Astrocyte (in vitro differentiated cells and primary cell): Measurements from ENCODE around the gene OVOL3. TPM values are rescaled to one million over a fixed set of nuclear protein-coding genes. Genes with fewer than 3 reads are reported as not detected.
"Not testable (repeated sequence)": the region's sequence is repeated elsewhere in the genome, so short reads cannot be mapped to it uniquely, and the experiment has no call there.

Source experiments
- DNase-seq: peaks from one replicate; pipeline ENCODE4 v3.0.0-alpha.2; 2010; ENCODE audit warnings: low read depth
- FAIRE-seq: peaks from 2 replicates; lab custom pipeline; 2011; peaks lifted over from hg19 to GRCh38; lab: Jason Lieb, UNC
- H2AFZ ChIP-seq: 2 replicates; pipeline ENCODE4 v1.6.0; 2012; ENCODE audit warnings: low read depth, low read length, inconsistent platforms
- H3K27ac ChIP-seq: 2 replicates; pipeline ENCODE4 v1.5.1; 2011; ENCODE audit warnings: low read depth, low read length, inconsistent platforms
- H3K27me3 ChIP-seq: 2 replicates; pipeline ENCODE4 v1.6.0; 2011; ENCODE audit warnings: low read length, inconsistent platforms; ENCODE audit not compliant: insufficient read depth
- H3K36me3 ChIP-seq: 2 replicates; pipeline ENCODE4 v1.5.1; 2011; ENCODE audit warnings: low read length, inconsistent platforms; ENCODE audit not compliant: insufficient read depth
- H3K4me1 ChIP-seq: 2 replicates; pipeline ENCODE4 v1.5.1; 2011; ENCODE audit warnings: low read length, inconsistent platforms; ENCODE audit not compliant: insufficient read depth
- H3K4me2 ChIP-seq: 2 replicates; pipeline ENCODE4 v1.6.0; 2012; ENCODE audit warnings: low read length, inconsistent platforms
- H3K4me3 ChIP-seq: 2 replicates; pipeline ENCODE4 v1.5.1; 2011; ENCODE audit warnings: low read depth, mild to moderate bottlenecking, low read length, inconsistent platforms; ENCODE audit not compliant: insufficient read depth
- H3K79me2 ChIP-seq: 2 replicates; pipeline ENCODE4 v1.6.0; 2012; ENCODE audit warnings: mild to moderate bottlenecking, low read length, inconsistent platforms; ENCODE audit not compliant: insufficient read depth
- H3K9ac ChIP-seq: 2 replicates; pipeline ENCODE4 v1.6.0; 2012; ENCODE audit warnings: mild to moderate bottlenecking, low read length, inconsistent platforms
- H3K9me3 ChIP-seq: 2 replicates; pipeline ENCODE4 v1.5.1; 2012; ENCODE audit warnings: low read depth, mild to moderate bottlenecking, low read length, inconsistent platforms; ENCODE audit not compliant: insufficient read depth
- H4K20me1 ChIP-seq: 2 replicates; pipeline ENCODE4 v1.6.0; 2012; ENCODE audit warnings: low read length, inconsistent platforms; ENCODE audit not compliant: insufficient read depth
- H3K27ac Mint-ChIP-seq: one replicate; pipeline ENCODE4 v1.8.0; 2021; ENCODE audit warnings: mild to moderate bottlenecking, mixed read lengths; ENCODE audit not compliant: unreplicated experiment
- H3K27me3 Mint-ChIP-seq: one replicate; pipeline ENCODE4 v1.8.0; 2021; ENCODE audit warnings: low read depth, mixed read lengths; ENCODE audit not compliant: unreplicated experiment
- H3K36me3 Mint-ChIP-seq: one replicate; pipeline ENCODE4 v1.8.0; 2021; ENCODE audit warnings: low read depth, mixed read lengths; ENCODE audit not compliant: unreplicated experiment
- H3K4me1 Mint-ChIP-seq: one replicate; pipeline ENCODE4 v1.8.0; 2021; ENCODE audit warnings: low read depth, mixed read lengths; ENCODE audit not compliant: unreplicated experiment
- H3K4me3 Mint-ChIP-seq: one replicate; pipeline ENCODE4 v1.8.0; 2021; ENCODE audit warnings: mild to moderate bottlenecking, moderate library complexity, mixed read lengths; ENCODE audit not compliant: unreplicated experiment
- H3K9me3 Mint-ChIP-seq: one replicate; pipeline ENCODE4 v1.8.0; 2021; ENCODE audit warnings: mild to moderate bottlenecking, mixed read lengths; ENCODE audit not compliant: unreplicated experiment
- CTCF ChIP-seq: IDR thresholded peaks from 2 replicates; pipeline ENCODE4 v1.5.1; 2011; ENCODE audit warnings: low read depth, mild to moderate bottlenecking, inconsistent platforms, low read length, moderate library complexity; ENCODE audit not compliant: insufficient read depth
- EZH2 ChIP-seq: IDR thresholded peaks from 2 replicates; pipeline ENCODE4 v1.6.1; 2012; ENCODE audit warnings: mild to moderate bottlenecking, low read length, inconsistent platforms; ENCODE audit not compliant: insufficient read depth
- total RNA-seq: library from RNA; stranded (reverse); gene quantifications from 2 replicates; pipeline ENCODE4 v1.2.1, GENCODE V29; 2021

The OVOL3 gene
- total RNA-seq, 1 donor from 2014 or later = not detected

GRCh38 chr19:36128392-36128736 is 17.4 kb downstream of the OVOL3 start:
- Mint-ChIP-seq H3K9me3 (no peaks in the 10 kb centered on the region), H3K4me3 (peak overlapping the region; percentile 88), H3K27ac (peak overlapping the region; percentile 93), H3K36me3 (peaks cover 8% of the 10 kb centered on the region), H3K4me1 (no peaks in the 10 kb centered on the region), H3K27me3 (peaks cover 2% of the 10 kb centered on the region)
- DNase-seq = no peak
- Histone ChIP-seq H4K20me1 (no peaks in the 10 kb centered on the region), H3K9me3 (no peaks in the 10 kb centered on the region), H3K9ac (peak overlapping the region; percentile 77), H3K79me2 (no peaks in the 10 kb centered on the region), H3K4me2 (peak overlapping the region; percentile 85), H3K27ac (peak overlapping the region; percentile 62), H2AFZ (peak overlapping the region; percentile 72), H3K4me3 (peak overlapping the region; percentile 56), H3K36me3 (peaks cover 3% of the 10 kb centered on the region), H3K4me1 (peaks cover 3% of the 10 kb centered on the region), H3K27me3 (no peaks in the 10 kb centered on the region)
- no peak for FAIRE-seq
- no peak for TF ChIP-seq EZH2
- no peak for TF ChIP-seq CTCF

- not testable (repeated sequence) for H3K4me2 ChIP-seq, H3K9me3 Mint-ChIP-seq, H4K20me1 ChIP-seq, H3K27ac Mint-ChIP-seq, H3K79me2 ChIP-seq, H3K4me1 ChIP-seq, H3K9me3 ChIP-seq, H3K27ac ChIP-seq, H3K27me3 Mint-ChIP-seq, H3K36me3 Mint-ChIP-seq, DNase-seq, H2AFZ ChIP-seq, H3K4me1 Mint-ChIP-seq, H3K9ac ChIP-seq, H3K4me3 ChIP-seq, FAIRE-seq, H3K4me3 Mint-ChIP-seq, H3K36me3 ChIP-seq, H3K27me3 ChIP-seq
These were observed 20.3 kb downstream of the OVOL3 start for GRCh38 chr19:36131221-36131620.

GRCh38 chr19:36134867-36135266 is 23.9 kb downstream of the OVOL3 start:
- not testable (repeated sequence) for H3K9ac ChIP-seq, FAIRE-seq, H3K4me1 Mint-ChIP-seq, H3K4me3 Mint-ChIP-seq, H3K79me2 ChIP-seq, H3K36me3 Mint-ChIP-seq, H3K36me3 ChIP-seq, DNase-seq, H3K27me3 ChIP-seq, H3K9me3 Mint-ChIP-seq, H3K4me2 ChIP-seq, H3K27ac ChIP-seq, H3K27ac Mint-ChIP-seq, H3K27me3 Mint-ChIP-seq, H4K20me1 ChIP-seq, H3K9me3 ChIP-seq, H2AFZ ChIP-seq, H3K4me3 ChIP-seq
- H3K4me1 ChIP-seq = peaks cover 11% of the 10 kb centered on the region
